ENCODE results near the gene GLB1L3.

DNA sequence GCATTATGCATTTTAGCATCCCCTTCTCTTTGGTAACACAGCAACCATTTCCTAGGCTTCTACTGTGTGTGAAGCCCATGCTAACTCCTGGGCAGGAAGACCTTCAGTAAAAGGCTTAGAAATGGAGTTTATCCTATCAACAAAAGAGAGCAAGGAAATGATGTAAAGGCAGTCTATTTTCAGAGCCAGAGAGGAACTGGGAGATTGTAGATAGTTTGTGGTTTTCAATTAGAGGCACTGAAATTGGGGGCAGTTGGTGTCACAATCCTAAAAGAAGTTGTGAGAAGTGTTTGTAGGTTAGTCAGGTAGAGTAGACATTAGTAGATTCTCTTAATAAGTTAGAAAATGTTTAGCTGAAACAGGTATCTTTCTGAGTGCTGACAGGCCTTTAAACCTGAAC is 15.7 kb upstream of the GLB1L3 start:
- TF ChIP-seq, protein P1, sequence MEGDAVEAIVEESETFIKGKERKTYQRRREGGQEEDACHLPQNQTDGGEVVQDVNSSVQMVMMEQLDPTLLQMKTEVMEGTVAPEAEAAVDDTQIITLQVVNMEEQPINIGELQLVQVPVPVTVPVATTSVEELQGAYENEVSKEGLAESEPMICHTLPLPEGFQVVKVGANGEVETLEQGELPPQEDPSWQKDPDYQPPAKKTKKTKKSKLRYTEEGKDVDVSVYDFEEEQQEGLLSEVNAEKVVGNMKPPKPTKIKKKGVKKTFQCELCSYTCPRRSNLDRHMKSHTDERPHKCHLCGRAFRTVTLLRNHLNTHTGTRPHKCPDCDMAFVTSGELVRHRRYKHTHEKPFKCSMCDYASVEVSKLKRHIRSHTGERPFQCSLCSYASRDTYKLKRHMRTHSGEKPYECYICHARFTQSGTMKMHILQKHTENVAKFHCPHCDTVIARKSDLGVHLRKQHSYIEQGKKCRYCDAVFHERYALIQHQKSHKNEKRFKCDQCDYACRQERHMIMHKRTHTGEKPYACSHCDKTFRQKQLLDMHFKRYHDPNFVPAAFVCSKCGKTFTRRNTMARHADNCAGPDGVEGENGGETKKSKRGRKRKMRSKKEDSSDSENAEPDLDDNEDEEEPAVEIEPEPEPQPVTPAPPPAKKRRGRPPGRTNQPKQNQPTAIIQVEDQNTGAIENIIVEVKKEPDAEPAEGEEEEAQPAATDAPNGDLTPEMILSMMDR (IDR thresholded peaks at IDR 0.05 in 4 of 5, conservative IDR thresholded peaks at IDR 0.05 in 1 of 5): no peak
- no peak for TF ChIP-seq POLR2A (IDR thresholded peaks at IDR 0.05)

Data from gastrocnemius medialis (tissue), 4 donors.